Sigmoid colon (tissue), 7 donors: Measurements from ENCODE around the gene SLC31A1. TPM values are rescaled to one million over a fixed set of nuclear protein-coding genes. Genes with fewer than 3 reads are reported as not detected.
"Not testable (repeated sequence)": the region's sequence is repeated elsewhere in the genome, so short reads cannot be mapped to it uniquely, and the experiment has no call there.

Experiments
- DNase-seq: peaks from one replicate; pipeline ENCODE4 v3.0.0-alpha.2; 2019
- H3K27ac ChIP-seq, 4 donors: fragments of 200-600 bp; sonication (generic); one replicate each; pipeline ENCODE4 v1.5.1; 2016 to 2019; ENCODE audit warnings: mild to moderate bottlenecking in 1 of 4
- H3K27me3 ChIP-seq, 3 donors: fragments of 200-600 bp; sonication (generic); one replicate each; pipeline ENCODE4 v1.5.1; 2019; ENCODE audit warnings: mild to moderate bottlenecking in 1 of 3
- H3K36me3 ChIP-seq, 4 donors: fragments of 200-600 bp; sonication (generic); one replicate each; pipeline ENCODE4 v1.5.1; 2016 to 2019
- H3K4me1 ChIP-seq, 4 donors: fragments of 200-600 bp; sonication (generic); one replicate each; pipeline ENCODE4 v1.5.1; 2017 to 2019
- H3K4me3 ChIP-seq, 4 donors: fragments of 200-600 bp; sonication (generic); one replicate each; pipeline ENCODE4 v1.5.1; 2017 to 2019; ENCODE audit warnings: mild to moderate bottlenecking in 2 of 4, moderate library complexity in 1 of 4
- H3K9me3 ChIP-seq, 4 donors: fragments of 200-600 bp in 3 of 4; sonication (generic) in 3 of 4; one replicate each; pipeline versions ENCODE4 v1.5.1 to v1.6.1; 2013 to 2019
- CTCF ChIP-seq, 4 experiments: fragments of 450-650 bp in 3 of 4; fragments of 200-600 bp in 1 of 4; IDR thresholded peaks; one replicate each; pipeline ENCODE4 v1.5.1; 2016 to 2019; ENCODE audit warnings: antibody characterized with exemption in 4 of 4, mild to moderate bottlenecking in 3 of 4, moderate library complexity in 2 of 4
- EP300 ChIP-seq, 4 donors: sonication (generic); formaldehyde crosslinking; IDR thresholded peaks; one replicate each; pipeline ENCODE4 v1.6.1; 2017; ENCODE audit warnings: antibody characterized with exemption in 4 of 4
- POLR2A ChIP-seq, 2 donors: fragments of 450-650 bp; IDR thresholded peaks; one replicate each; pipeline ENCODE4 v1.6.1; 2016; ENCODE audit warnings: antibody characterized with exemption in 2 of 2, mild to moderate bottlenecking in 2 of 2, moderate library complexity in 2 of 2
- POLR2AphosphoS5 ChIP-seq, 4 donors: sonication (generic); formaldehyde crosslinking; IDR thresholded peaks; one replicate each; pipeline ENCODE4 v1.6.1; 2017; ENCODE audit warnings: antibody characterized with exemption in 4 of 4
- WGBS, 2 donors: extraction: QIAGEN DNeasy Blood & Tissue Kit; methylation state at CpG; one replicate each; pipeline ENCODE4 v1.1.7; 2013; 5-methylcytosine and 5-hydroxymethylcytosine counted together
- intact Hi-C: fragments of 100-400 bp; cut with DNase I; formaldehyde crosslinking; loops from one replicate; pipeline ENCODE4 v1.15.1; 2023
- polyA plus RNA-seq, 3 donors: library from polyadenylated mRNA; stranded (reverse); fragments of 200-250 nt; gene quantifications; one replicate each; pipeline ENCODE4 v1.2.3, GENCODE V29; 2013
- total RNA-seq, 4 donors: library from RNA; depleted of rRNA; stranded (reverse); fragments of >200 nt; gene quantifications; one replicate each; pipeline ENCODE4 v1.1.0, GENCODE V29; 2016
- donor health status: healthy with polysubstance abuse.
- donor health status: Bipolar disorder and iron deficiency.
- donor health status: healthy.

The SLC31A1 gene
- total and polyA plus RNA-seq, 7 donors: 4.2 to 28.0 (median 9.1) TPM

DNA sequence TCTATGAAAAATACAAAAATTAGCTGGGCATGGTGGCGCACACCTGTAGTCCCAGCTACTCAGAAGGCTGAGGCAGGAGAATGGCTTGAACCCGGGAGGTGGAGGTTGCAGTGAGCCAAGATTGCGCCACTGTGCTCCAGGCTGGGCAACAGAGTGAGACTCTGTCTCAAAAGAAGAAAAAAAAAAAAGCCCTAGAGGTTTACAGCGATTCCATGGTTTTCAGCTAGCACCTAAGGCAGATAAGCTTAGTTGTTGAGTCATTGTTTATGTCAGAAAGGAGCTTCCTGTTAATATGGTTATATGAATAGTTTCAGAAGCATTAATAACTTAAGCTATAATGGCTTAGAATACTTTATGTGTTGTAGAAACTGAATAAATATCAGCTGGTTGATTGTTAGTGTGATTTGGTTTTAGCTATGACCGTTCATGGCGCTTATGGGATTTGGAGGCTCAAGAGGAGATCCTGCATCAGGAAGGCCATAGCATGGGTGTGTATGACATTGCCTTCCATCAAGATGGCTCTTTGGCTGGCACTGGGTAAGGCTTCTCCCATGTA, 68.8 kb downstream of the SLC31A1 start:
- intact Hi-C loops: no loop called here
- Histone ChIP-seq H3K27me3 (no peaks in the 10 kb centered on the region), H3K4me3 (no peak overlapping the region), H3K9me3 (no peaks in the 10 kb centered on the region), H3K4me1 (no peaks in the 10 kb centered on the region), H3K36me3 (peaks cover 10 to 92% (median 60%) of the 10 kb centered on the region in 4 donors), H3K27ac (no peak overlapping the region)
- TF ChIP-seq EP300 (IDR thresholded peaks at IDR 0.05): no peak
- TF ChIP-seq POLR2AphosphoS5 (IDR thresholded peaks at IDR 0.05): no peak
- 93 to 94% methylated on average over 6 of the region's 6 CpGs for WGBS, 2 donors
- DNase-seq: no peak

- 86 to 87% methylated on average over 7 of the region's 7 CpGs for WGBS, 2 donors
- Histone ChIP-seq H3K27me3 (no peaks in the 10 kb centered on the region), H3K27ac (no peak overlapping the region), H3K4me1 (no peaks in the 10 kb centered on the region), H3K36me3 (peaks cover 10 to 59% (median 37%) of the 10 kb centered on the region in 4 donors), H3K9me3 (no peaks in the 10 kb centered on the region), H3K4me3 (no peak overlapping the region)
- no peak for DNase-seq
- TF ChIP-seq POLR2A (IDR thresholded peaks at IDR 0.05) (no peak), POLR2AphosphoS5 (IDR thresholded peaks at IDR 0.05) (no peak), EP300 (IDR thresholded peaks at IDR 0.05) (no peak), CTCF (IDR thresholded peaks at IDR 0.05) (no peak)
- intact Hi-C loops: no loop called here
Observed at GRCh38 chr9:113293285-113293878, 72.0 kb downstream of the SLC31A1 start.

- H3K27ac ChIP-seq, H3K4me1 ChIP-seq, H3K9me3 ChIP-seq, H3K4me3 ChIP-seq, intact Hi-C loops, H3K27me3 ChIP-seq, DNase-seq: not testable (repeated sequence)
- 29 to 79% methylated on average over 8 of the region's 8 CpGs for WGBS, 2 donors
- H3K36me3 ChIP-seq: peaks cover 0 to 30% (median 10%) of the 10 kb centered on the region in 4 donors
Observed at GRCh38 chr9:113296247-113296646, 74.9 kb downstream of the SLC31A1 start.

DNA sequence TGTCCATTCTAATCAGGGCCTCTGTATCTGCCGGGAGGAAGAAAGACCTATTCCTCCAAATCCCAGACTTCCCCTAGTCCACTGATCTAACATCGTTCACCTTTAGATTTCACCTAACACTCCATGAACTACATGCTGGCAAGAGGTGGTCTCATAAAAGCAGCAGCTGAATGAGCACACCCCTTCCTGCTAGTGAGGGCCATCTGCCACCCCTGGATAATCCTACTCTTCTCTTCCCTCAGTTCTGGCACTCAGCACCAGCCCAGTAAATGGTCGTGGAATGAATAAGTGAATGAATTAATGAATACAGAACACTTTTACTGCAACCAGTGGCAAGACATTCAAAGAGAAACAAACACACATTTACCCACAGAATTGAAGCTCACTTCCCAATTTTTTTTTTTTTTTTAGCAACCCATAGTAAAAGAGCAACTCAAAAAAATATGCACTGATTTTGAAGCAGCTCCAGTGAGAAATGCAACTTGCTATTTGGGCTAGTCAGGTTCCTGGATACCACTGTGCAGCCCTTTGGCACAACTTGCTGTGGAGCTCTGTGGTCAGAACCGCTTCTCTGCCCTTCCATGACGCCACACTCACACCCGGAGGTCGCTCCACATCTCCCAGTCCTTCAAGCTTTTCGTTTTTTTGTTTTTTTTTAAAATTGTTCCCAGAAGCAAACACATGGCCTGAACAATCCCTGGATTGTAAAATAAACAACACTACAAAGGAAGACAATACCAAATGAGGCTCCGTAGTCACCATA, 75.6 kb downstream of the SLC31A1 start:
- Histone ChIP-seq H3K27ac (no peak overlapping the region), H3K4me3 (no peak overlapping the region), H3K36me3 (peaks cover 0 to 23% (median 3%) of the 10 kb centered on the region in 4 donors), H3K4me1 (no peaks in the 10 kb centered on the region), H3K9me3 (no peaks in the 10 kb centered on the region), H3K27me3 (no peaks in the 10 kb centered on the region)
- TF ChIP-seq POLR2A (IDR thresholded peaks at IDR 0.05): no peak
- no peak for TF ChIP-seq POLR2AphosphoS5 (IDR thresholded peaks at IDR 0.05)
- TF ChIP-seq EP300 (IDR thresholded peaks at IDR 0.05): no peak
- no peak for TF ChIP-seq CTCF (IDR thresholded peaks at IDR 0.05)
- DNase-seq: no peak
- intact Hi-C loops: no loop called here
- 80% methylated on average over 9 of the region's 9 CpGs for WGBS, 2 donors

DNA sequence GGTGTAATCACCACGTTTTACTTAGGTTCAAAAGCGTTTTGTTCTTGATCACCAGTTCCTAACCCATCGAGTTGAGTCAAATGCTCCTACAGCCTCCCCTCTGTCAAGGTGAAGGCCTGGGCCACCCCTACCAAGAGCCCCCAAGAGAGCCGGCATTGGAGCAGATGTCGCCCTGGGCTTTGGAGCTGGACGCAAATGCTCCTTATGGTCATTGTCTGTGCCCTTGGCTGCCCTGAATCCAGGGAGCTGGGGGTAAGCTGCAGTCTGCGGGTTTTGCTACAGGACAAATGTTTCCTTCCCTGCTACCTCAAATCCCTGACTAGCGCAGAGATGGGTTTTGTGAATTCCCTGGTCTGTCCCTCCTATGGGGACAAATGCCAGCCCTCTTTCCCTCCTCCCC, 77.0 kb downstream of the SLC31A1 start:
- Histone ChIP-seq H3K4me1 (no peaks in the 10 kb centered on the region), H3K36me3 (peaks cover 0 to 10% (median 0%) of the 10 kb centered on the region in 4 donors), H3K27ac (no peak overlapping the region), H3K4me3 (no peak overlapping the region), H3K9me3 (no peaks in the 10 kb centered on the region), H3K27me3 (no peaks in the 10 kb centered on the region)
- TF ChIP-seq CTCF (IDR thresholded peaks at IDR 0.05): no peak
- TF ChIP-seq POLR2AphosphoS5 (IDR thresholded peaks at IDR 0.05): no peak
- TF ChIP-seq EP300 (IDR thresholded peaks at IDR 0.05): no peak
- no peak for TF ChIP-seq POLR2A (IDR thresholded peaks at IDR 0.05)
- 92 to 94% methylated on average over 8 of the region's 8 CpGs for WGBS, 2 donors
- DNase-seq: no peak
- intact Hi-C loops: no loop called here
